SU-DHL-6 (cell line): ENCODE measurements around the gene UBAC1.

Experiments used
- CTCF ChIP-seq: fragments of 200-600 bp; sonication (generic); IDR thresholded peaks from one replicate; pipeline ENCODE4 v1.5.1; 2017; ENCODE audit warnings: antibody characterized with exemption, mild to moderate bottlenecking, low read length, moderate library complexity; ENCODE audit not compliant: insufficient read depth, poor library complexity, severe bottlenecking
- EZH2phosphoT487 ChIP-seq: fragments of 200-600 bp; sonication (generic), shearing (Covaris generic); conservative IDR thresholded peaks from 2 replicates; pipeline ENCODE4 v1.6.1; 2018; ENCODE audit warnings: mild to moderate bottlenecking, antibody characterized with exemption, low read length, moderate library complexity, mixed read lengths

- TF ChIP-seq CTCF (no peak), EZH2phosphoT487 (no peak)
These were observed 11.0 kb downstream of the UBAC1 start for GRCh38 chr9:135950135-135950682.
